HL-60 (cell line): ENCODE data around the gene IQGAP2.

Experiments used
- CTCF ChIP-seq: IDR thresholded peaks from one replicate; pipeline ENCODE4 v1.5.1; 2011; ENCODE audit warnings: low read length, control low read depth, inconsistent platforms; ENCODE audit not compliant: insufficient read depth
- POLR2AphosphoS5 ChIP-seq: IDR thresholded peaks from 2 replicates; pipeline ENCODE4 v1.6.1; 2012; ENCODE audit warnings: low read depth
- TF ChIP-seq, protein P1 (sequence below): IDR thresholded peaks from 2 replicates; pipeline ENCODE4 v1.6.1; 2012; ENCODE audit warnings: low read depth; ENCODE audit not compliant: insufficient replicate concordance

- no peak for TF ChIP-seq CTCF
- TF ChIP-seq POLR2AphosphoS5, result no peak
- TF ChIP-seq, protein P1, sequence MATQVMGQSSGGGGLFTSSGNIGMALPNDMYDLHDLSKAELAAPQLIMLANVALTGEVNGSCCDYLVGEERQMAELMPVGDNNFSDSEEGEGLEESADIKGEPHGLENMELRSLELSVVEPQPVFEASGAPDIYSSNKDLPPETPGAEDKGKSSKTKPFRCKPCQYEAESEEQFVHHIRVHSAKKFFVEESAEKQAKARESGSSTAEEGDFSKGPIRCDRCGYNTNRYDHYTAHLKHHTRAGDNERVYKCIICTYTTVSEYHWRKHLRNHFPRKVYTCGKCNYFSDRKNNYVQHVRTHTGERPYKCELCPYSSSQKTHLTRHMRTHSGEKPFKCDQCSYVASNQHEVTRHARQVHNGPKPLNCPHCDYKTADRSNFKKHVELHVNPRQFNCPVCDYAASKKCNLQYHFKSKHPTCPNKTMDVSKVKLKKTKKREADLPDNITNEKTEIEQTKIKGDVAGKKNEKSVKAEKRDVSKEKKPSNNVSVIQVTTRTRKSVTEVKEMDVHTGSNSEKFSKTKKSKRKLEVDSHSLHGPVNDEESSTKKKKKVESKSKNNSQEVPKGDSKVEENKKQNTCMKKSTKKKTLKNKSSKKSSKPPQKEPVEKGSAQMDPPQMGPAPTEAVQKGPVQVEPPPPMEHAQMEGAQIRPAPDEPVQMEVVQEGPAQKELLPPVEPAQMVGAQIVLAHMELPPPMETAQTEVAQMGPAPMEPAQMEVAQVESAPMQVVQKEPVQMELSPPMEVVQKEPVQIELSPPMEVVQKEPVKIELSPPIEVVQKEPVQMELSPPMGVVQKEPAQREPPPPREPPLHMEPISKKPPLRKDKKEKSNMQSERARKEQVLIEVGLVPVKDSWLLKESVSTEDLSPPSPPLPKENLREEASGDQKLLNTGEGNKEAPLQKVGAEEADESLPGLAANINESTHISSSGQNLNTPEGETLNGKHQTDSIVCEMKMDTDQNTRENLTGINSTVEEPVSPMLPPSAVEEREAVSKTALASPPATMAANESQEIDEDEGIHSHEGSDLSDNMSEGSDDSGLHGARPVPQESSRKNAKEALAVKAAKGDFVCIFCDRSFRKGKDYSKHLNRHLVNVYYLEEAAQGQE, result no peak
Measured at GRCh38 chr5:76403766-76404222, 709 bp downstream of the IQGAP2 start.
